ENCODE results near the gene MYOZ3. TPM values are rescaled to one million over a fixed set of nuclear protein-coding genes. Genes with fewer than 3 reads are reported as not detected.

MYOZ3 gene
- total and polyA plus RNA-seq, 2 of the 8 experiments (the other 6 are each of a cell fraction or from before 2014, with no cell fraction given), result 9.6 to 19.1 TPM

- Histone ChIP-seq H2AK5ac (ENCODE audit: low read depth, low read length) (peak overlapping the region; percentile 82; the same call in 1 of the 2 replicates), H3K4ac (replicated peaks; ENCODE audit: insufficient read length, low read depth, low read length) (no peak overlapping the region), H2BK15ac (ENCODE audit: low read length) (no peak overlapping the region; the same call in 1 of the 2 replicates), H2AFZ (ENCODE audit: low read length) (0 out of 2 replicates have a peak overlapping the region, but pooled peaks have one; percentile 83), H3K14ac (ENCODE audit: insufficient read length) (no peak overlapping the region), H4K20me1 (replicated peaks in 1 of 2; ENCODE audit: control insufficient read depth in 1 of 2, insufficient read depth in 2 of 2, low read length in 2 of 2) (no peaks in the 10 kb centered on the region), H3K9me3 (ENCODE audit: insufficient read depth in 2 of 2, low read depth in 1 of 2, low read length in 1 of 2) (no peaks in the 10 kb centered on the region), H2BK5ac (ENCODE audit: low read depth, low read length) (0 out of 2 replicates have a peak overlapping the region, but pooled peaks have one; percentile 44), H3K4me3 (ENCODE audit: extremely low read depth in 1 of 4, insufficient read depth in 2 of 4, low read depth in 3 of 4, low read length in 4 of 4) (peak overlapping the region in 1 of 4 experiments; percentile 59; a peak in 2 of 8 replicates), H4K5ac (ENCODE audit: insufficient read length, low read depth, low read length) (no peak overlapping the region), H3K9ac (replicated peaks in 1 of 4; ENCODE audit: extremely low read depth in 1 of 4, low read depth in 3 of 4, low read length in 3 of 4) (no peak overlapping the region), H4K8ac (ENCODE audit: extremely low read depth, insufficient read depth, low read length) (no peak overlapping the region; the same call in 1 of the 2 replicates), H3K36me3 (ENCODE audit: control insufficient read depth in 2 of 4, insufficient read depth in 4 of 4, low read length in 3 of 4) (no peaks in the 10 kb centered on the region), H3K18ac (ENCODE audit: extremely low read depth, low read length) (no peak overlapping the region), H3K23me2 (ENCODE audit: low read depth, low read length) (peaks cover 9% of the 10 kb centered on the region), H2BK12ac (ENCODE audit: low read depth, low read length) (peak overlapping the region; percentile 7; the same call in 1 of the 2 replicates), H2BK120ac (replicated peaks; ENCODE audit: low read depth, low read length) (no peak overlapping the region), H3K4me1 (replicated peaks in 1 of 4; ENCODE audit: control insufficient read depth in 3 of 4, insufficient read depth in 4 of 4, low read length in 3 of 4) (peaks cover 3 to 28% (median 13%) of the 10 kb centered on the region in 4 experiments), H3K79me2 (ENCODE audit: control insufficient read depth in 1 of 2, insufficient read depth in 2 of 2, low read length in 2 of 2) (no peaks in the 10 kb centered on the region), H3K56ac (replicated peaks; ENCODE audit: insufficient read length, low read depth, low read length) (no peak overlapping the region), H4K91ac (replicated peaks; ENCODE audit: insufficient read length, low read length) (peak overlapping the region; percentile 46), H3K4me2 (ENCODE audit: insufficient read depth in 1 of 2, low read depth in 2 of 2, low read length in 2 of 2) (peak overlapping the region; percentile 70 to 94), H3K79me1 (ENCODE audit: low read depth, low read length) (no peaks in the 10 kb centered on the region), H3K27me3 (replicated peaks in 1 of 4; ENCODE audit: control insufficient read depth in 3 of 4, extremely low read depth in 1 of 4, insufficient read depth in 3 of 4, low read length in 3 of 4) (peaks cover 0 to 25% (median 22%) of the 10 kb centered on the region in 4 experiments; a peak in 5 of 7 replicates), H3K23ac (ENCODE audit: insufficient read length) (no peak overlapping the region), H3K27ac (ENCODE audit: low read depth, low read length) (no peak overlapping the region), H2BK20ac (ENCODE audit: low read length) (peak overlapping the region; percentile 80; the same call in 1 of the 2 replicates)
- ChIA-PET CTCF (ENCODE audit: partially characterized antibody) (interaction anchor here (0.6 to 10.4 kb wide), 3 partner anchors 12 to 823 kb away, joined by 3 to 72 read pairs (median 3); no protein-coding TSS in a partner anchor), POLR2A (ENCODE audit: partially characterized antibody) (no interaction called here)
- WGBS, 2 experiments (ENCODE audit: extremely low coverage in 1 of 2, insufficient coverage in 1 of 2, insufficient read length in 1 of 2, insufficient replicate concordance in 2 of 2, low coverage in 1 of 2, low lambda C conversion rate in 2 of 2, missing lambda C conversion rate in 1 of 2), result 85% methylated on average over 5 of the region's 5 CpGs; no CpG with 5 or more reads in 1 of the 2 experiments
- TF ChIP-seq CBX8 (IDR thresholded peaks at IDR 0.05; ENCODE audit: borderline replicate concordance, low read depth, low read length) (no peak), RNF2 (IDR thresholded peaks at IDR 0.05; ENCODE audit: borderline replicate concordance, low read depth, low read length, missing control alignments, poor library complexity, severe bottlenecking) (no peak), POU5F1 (IDR thresholded peaks at IDR 0.05; ENCODE audit: low read depth, low read length) (no peak), TEAD4 (IDR thresholded peaks at IDR 0.05; ENCODE audit: low read depth, low read length) (no peak), HDAC6 (IDR thresholded peaks at IDR 0.05; ENCODE audit: low read depth, low read length) (no peak), CTBP2 (IDR thresholded peaks at IDR 0.05; ENCODE audit: borderline replicate concordance, insufficient read depth, insufficient read length, low read length) (no peak), POLR2A (IDR thresholded peaks at IDR 0.05; ENCODE audit: control extremely low read depth in 1 of 2, low read depth in 2 of 2, low read length in 2 of 2) (no peak)
- DNase-seq (ENCODE audit: low read depth in 1 of 2, low spot score in 2 of 2) (no peak), FAIRE-seq (no peak)
Measured at GRCh38 chr5:150623878-150624216, 37.2 kb upstream of the MYOZ3 start.
